ENCODE measurements around the gene GALR3. TPM values are rescaled to one million over a fixed set of nuclear protein-coding genes. Genes with fewer than 3 reads are reported as not detected.

Gene GALR3
- total RNA-seq, 6 experiments from 2014 or later, result not detected

GRCh38 chr22:37854946-37855345 is 31.8 kb downstream of the GALR3 start:
- no peak for TF ChIP-seq CTCF (IDR thresholded peaks at IDR 0.05)
- no peaks in the 10 kb centered on the region for H3K9me3 Mint-ChIP-seq
- H3K4me3 Mint-ChIP-seq, result no peak overlapping the region
- H3K27ac Mint-ChIP-seq, result 0 out of 2 replicates have a peak overlapping the region, but pooled peaks have one; percentile 34
- H3K4me1 Mint-ChIP-seq (ENCODE audit: low read depth), result peaks cover 20% of the 10 kb centered on the region
- peaks cover 59% of the 10 kb centered on the region for H3K36me3 Mint-ChIP-seq (ENCODE audit: low read depth)
- H3K27me3 Mint-ChIP-seq (ENCODE audit: insufficient read depth), result peaks cover 2% of the 10 kb centered on the region
- no peak for DNase-seq

- peak overlapping the region; percentile 34; the same call in 1 of the 2 replicates for H3K27ac Mint-ChIP-seq
- H3K27me3 Mint-ChIP-seq (ENCODE audit: insufficient read depth), result peaks cover 2% of the 10 kb centered on the region
- H3K36me3 Mint-ChIP-seq (ENCODE audit: low read depth), result peaks cover 58% of the 10 kb centered on the region
- H3K4me1 Mint-ChIP-seq (ENCODE audit: low read depth), result peaks cover 20% of the 10 kb centered on the region
- TF ChIP-seq CTCF (IDR thresholded peaks at IDR 0.05), result no peak
- no peak overlapping the region for H3K4me3 Mint-ChIP-seq
- no peaks in the 10 kb centered on the region for H3K9me3 Mint-ChIP-seq
- DNase-seq, result no peak
Observed at GRCh38 chr22:37855462-37855861, 32.3 kb downstream of the GALR3 start.

GRCh38 chr22:37860796-37861421 is 37.7 kb downstream of the GALR3 start:
- Mint-ChIP-seq H3K9me3 (no peaks in the 10 kb centered on the region), H3K27ac (peak overlapping the region; percentile 17; the same call in 1 of the 2 replicates)
- no peak for DNase-seq

GRCh38 chr22:37862570-37863325 is 39.6 kb downstream of the GALR3 start:
- H3K27ac Mint-ChIP-seq, result peak overlapping the region; percentile 46; the same call in 1 of the 2 replicates
- no peaks in the 10 kb centered on the region; the same call in 1 of the 2 replicates for H3K27me3 Mint-ChIP-seq (ENCODE audit: insufficient read depth)
- H3K4me1 Mint-ChIP-seq (ENCODE audit: low read depth), result peaks cover 6% of the 10 kb centered on the region; the same call in 1 of the 2 replicates
- no peak for DNase-seq
- no peak for TF ChIP-seq CTCF (IDR thresholded peaks at IDR 0.05)
- H3K36me3 Mint-ChIP-seq (ENCODE audit: low read depth), result peaks cover 39% of the 10 kb centered on the region
- no peak overlapping the region for H3K4me3 Mint-ChIP-seq
- no peaks in the 10 kb centered on the region for H3K9me3 Mint-ChIP-seq

More at GRCh38 chr22:37860796-37861421, 37.7 kb downstream of the GALR3 start:
- TF ChIP-seq CTCF (IDR thresholded peaks at IDR 0.05), result no peak
- Mint-ChIP-seq H3K4me1 (ENCODE audit: low read depth) (peaks cover 6% of the 10 kb centered on the region; the same call in 1 of the 2 replicates), H3K27me3 (ENCODE audit: insufficient read depth) (peaks cover 2% of the 10 kb centered on the region; the same call in 1 of the 2 replicates), H3K36me3 (ENCODE audit: low read depth) (peaks cover 46% of the 10 kb centered on the region), H3K4me3 (no peak overlapping the region)

GRCh38 chr22:37865510-37865909 is 42.3 kb downstream of the GALR3 start:
- no peak for TF ChIP-seq CTCF (IDR thresholded peaks at IDR 0.05)
- H3K36me3 Mint-ChIP-seq (ENCODE audit: low read depth), result peaks cover 27% of the 10 kb centered on the region

More at GRCh38 chr22:37865510-37865909, 42.3 kb downstream of the GALR3 start:
- Mint-ChIP-seq H3K4me3 (no peak overlapping the region), H3K9me3 (no peaks in the 10 kb centered on the region), H3K27me3 (ENCODE audit: insufficient read depth) (no peaks in the 10 kb centered on the region; the same call in 1 of the 2 replicates), H3K4me1 (ENCODE audit: low read depth) (peaks cover 6% of the 10 kb centered on the region; the same call in 1 of the 2 replicates), H3K27ac (no peak overlapping the region)
- DNase-seq, result no peak

Data from HFFc6 (cell line).